Mesendoderm (in vitro differentiated cells): ENCODE results near the gene JPH2.
A peak's percentile ranks its signal among the peaks of the same experiment; 100 is the strongest.

ENCODE experiments used
- DNase-seq: peaks from one replicate; pipeline ENCODE4 v3.0.0; 2013
- H2AK5ac ChIP-seq: 2 replicates; pipeline ENCODE4 v1.6.1; 2013; ENCODE audit warnings: low read length, inconsistent platforms
- H2BK120ac ChIP-seq: 2 replicates; pipeline ENCODE4 v1.6.1; 2013; ENCODE audit warnings: low read depth, mild to moderate bottlenecking, low read length, moderate library complexity, mixed read lengths
- H2BK15ac ChIP-seq: replicated peaks from 2 replicates; pipeline ENCODE4 v1.6.1; 2013; ENCODE audit warnings: low read depth, mild to moderate bottlenecking, moderate library complexity
- H2BK5ac ChIP-seq: 2 replicates; pipeline ENCODE4 v1.6.1; 2013; ENCODE audit warnings: low read length, inconsistent platforms
- H3K18ac ChIP-seq: 2 replicates; pipeline ENCODE4 v1.6.1; 2013; ENCODE audit warnings: mild to moderate bottlenecking, low read length, mixed read lengths
- H3K23ac ChIP-seq: one replicate; pipeline ENCODE4 v1.6.1; 2013; ENCODE audit warnings: low read length
- H3K27ac ChIP-seq: 2 replicates; pipeline ENCODE4 v1.5.1; 2013; ENCODE audit warnings: low read depth, mild to moderate bottlenecking, inconsistent platforms, low read length, moderate library complexity
- H3K27me3 ChIP-seq: 2 replicates; pipeline ENCODE4 v1.6.1; 2013; ENCODE audit warnings: low read length, control low read depth, mild to moderate bottlenecking, inconsistent platforms; ENCODE audit not compliant: insufficient read depth, poor library complexity
- H3K36me3 ChIP-seq: 2 replicates; pipeline ENCODE4 v1.6.1; 2013; ENCODE audit warnings: low read length, inconsistent platforms; ENCODE audit not compliant: control insufficient read depth, insufficient read depth
- H3K4ac ChIP-seq: one replicate; pipeline ENCODE4 v1.6.1; 2013; ENCODE audit warnings: low read depth, mild to moderate bottlenecking, low read length, moderate library complexity
- H3K4me1 ChIP-seq: 2 replicates; pipeline ENCODE4 v1.6.1; 2013; ENCODE audit warnings: low read depth, low read length, inconsistent platforms; ENCODE audit not compliant: control insufficient read depth
- H3K4me2 ChIP-seq: 2 replicates; pipeline ENCODE4 v1.6.1; 2013; ENCODE audit warnings: low read length
- H3K4me3 ChIP-seq: 2 replicates; pipeline ENCODE4 v1.5.1; 2013; ENCODE audit warnings: mild to moderate bottlenecking, low read length
- H3K56ac ChIP-seq: one replicate; pipeline ENCODE4 v1.6.1; 2013; ENCODE audit warnings: low read length
- H3K79me1 ChIP-seq: 2 replicates; pipeline ENCODE4 v1.6.1; 2013; ENCODE audit warnings: low read length, inconsistent platforms
- H3K79me2 ChIP-seq: 2 replicates; pipeline ENCODE4 v1.6.1; 2013; ENCODE audit warnings: mild to moderate bottlenecking, low read length; ENCODE audit not compliant: control insufficient read depth, insufficient read depth
- H3K9ac ChIP-seq: 2 replicates; pipeline ENCODE4 v1.6.1; 2013; ENCODE audit warnings: low read length, inconsistent platforms
- H4K5ac ChIP-seq: one replicate; pipeline ENCODE4 v1.6.1; 2013; ENCODE audit warnings: low read length
- H4K8ac ChIP-seq: one replicate; pipeline ENCODE4 v1.6.1; 2013; ENCODE audit warnings: low read depth, mild to moderate bottlenecking, control low read depth, low read length, moderate library complexity
- WGBS: extraction: QIAGEN DNeasy Blood & Tissue Kit; methylation state at CpG from one replicate; pipeline ENCODE4 v1.1.7; 2013; ENCODE audit warnings: low lambda C conversion rate, missing lambda C conversion rate; ENCODE audit not compliant: insufficient coverage; ENCODE audit errors: extremely low coverage; 5-methylcytosine and 5-hydroxymethylcytosine counted together

Gene JPH2

DNA sequence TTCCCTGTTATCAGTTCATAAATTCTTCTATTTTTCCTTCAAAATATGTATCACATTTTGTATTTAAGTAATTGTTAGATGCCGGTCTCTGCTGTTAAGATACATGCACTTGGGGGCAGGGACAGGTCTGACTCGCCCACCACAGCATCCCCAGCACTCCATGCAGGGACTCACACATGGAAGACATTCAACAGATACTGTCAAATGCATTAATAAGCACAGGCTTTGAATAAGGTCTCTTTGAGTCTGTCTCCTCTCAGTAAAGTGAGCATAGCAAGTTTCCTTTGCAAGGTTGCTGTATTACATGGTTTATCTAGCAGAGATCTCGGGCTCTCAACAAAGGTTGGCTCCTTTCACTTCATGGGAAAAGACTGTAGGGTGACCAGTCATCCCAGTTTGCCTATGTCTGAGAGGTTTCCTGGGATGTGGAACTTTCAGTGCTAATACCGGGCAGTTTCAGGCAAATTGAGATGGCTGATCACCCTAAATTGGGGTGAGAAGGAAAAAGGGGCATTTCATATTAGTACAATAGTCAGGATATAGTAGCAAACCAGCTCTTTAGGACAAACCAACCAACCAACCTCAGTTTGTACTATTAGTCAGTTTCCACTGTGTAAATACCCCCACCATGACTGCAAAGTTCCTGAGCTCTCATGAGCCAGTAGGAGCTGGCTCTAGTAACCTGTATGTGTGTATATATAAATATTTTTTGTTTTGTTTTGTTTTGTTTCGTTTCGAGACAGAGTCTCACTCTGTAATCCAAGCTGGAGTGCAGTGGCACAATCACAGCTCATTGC, 15.0 kb downstream of the JPH2 start:
- H3K27me3 ChIP-seq = no peaks in the 10 kb centered on the region
- no peaks in the 10 kb centered on the region for H3K79me2 ChIP-seq
- no peak overlapping the region for H3K27ac ChIP-seq
- H2BK120ac ChIP-seq = no peak overlapping the region
- H3K9ac ChIP-seq = no peak overlapping the region
- no peak overlapping the region for H3K18ac ChIP-seq
- no peak overlapping the region for H4K5ac ChIP-seq
- H3K56ac ChIP-seq = no peak overlapping the region
- no peak overlapping the region for H3K4me3 ChIP-seq
- no peak overlapping the region for H2BK15ac ChIP-seq
- no peaks in the 10 kb centered on the region for H3K79me1 ChIP-seq
- no peak overlapping the region for H3K23ac ChIP-seq
- no CpG with 5 or more reads among the region's 6 CpGs for WGBS
- no peak for DNase-seq
- no peak overlapping the region for H2BK5ac ChIP-seq
- no peak overlapping the region for H3K4ac ChIP-seq
- H3K4me1 ChIP-seq = no peaks in the 10 kb centered on the region
- H3K36me3 ChIP-seq = no peaks in the 10 kb centered on the region
- H3K4me2 ChIP-seq = no peak overlapping the region
- no peak overlapping the region for H2AK5ac ChIP-seq
- no peak overlapping the region for H4K8ac ChIP-seq

DNA sequence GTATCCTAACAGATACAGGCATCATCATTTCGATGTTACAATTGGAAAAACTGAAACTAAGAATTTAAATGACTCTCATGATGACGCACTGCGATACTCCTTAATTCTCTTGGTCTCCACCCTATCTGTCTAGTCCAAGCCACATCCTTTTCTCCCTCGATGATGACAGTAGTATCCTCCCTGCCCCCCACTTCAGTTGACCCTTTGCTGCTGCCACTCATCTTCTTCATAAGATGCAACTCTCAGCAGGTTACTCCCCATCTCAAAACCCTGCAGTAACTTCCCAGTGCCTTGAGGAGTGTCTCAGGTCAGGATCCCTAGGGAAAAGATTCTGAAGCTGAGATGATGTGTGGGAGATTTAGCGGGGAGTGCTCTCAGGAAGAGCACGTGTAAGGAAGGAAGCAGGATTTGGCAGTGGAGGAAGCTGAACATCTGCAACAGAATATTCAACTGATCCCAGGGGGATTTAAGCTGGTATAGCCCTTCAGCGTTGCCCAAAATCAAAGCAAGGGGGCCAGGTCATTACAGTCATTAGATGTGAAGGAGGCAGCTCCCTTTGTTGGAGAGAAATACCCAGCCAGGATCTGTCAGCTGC, 16.1 kb downstream of the JPH2 start:
- no peak overlapping the region for H3K18ac ChIP-seq
- H2BK5ac ChIP-seq = no peak overlapping the region
- H3K4me1 ChIP-seq = no peaks in the 10 kb centered on the region
- H3K27ac ChIP-seq = no peak overlapping the region
- H3K23ac ChIP-seq = no peak overlapping the region
- H3K79me2 ChIP-seq = no peaks in the 10 kb centered on the region
- H3K36me3 ChIP-seq = no peaks in the 10 kb centered on the region
- H3K27me3 ChIP-seq = no peaks in the 10 kb centered on the region
- H4K8ac ChIP-seq = no peak overlapping the region
- no peak overlapping the region for H3K4me3 ChIP-seq
- H3K4me2 ChIP-seq = no peak overlapping the region
- WGBS = no CpG with 5 or more reads among the region's 7 CpGs
- H3K4ac ChIP-seq = no peak overlapping the region
- no peak overlapping the region for H2BK120ac ChIP-seq
- no peak overlapping the region for H4K5ac ChIP-seq
- no peak overlapping the region for H3K9ac ChIP-seq
- H2AK5ac ChIP-seq = no peak overlapping the region
- no peak overlapping the region for H3K56ac ChIP-seq
- DNase-seq = no peak
- H3K79me1 ChIP-seq = no peaks in the 10 kb centered on the region
- no peak overlapping the region for H2BK15ac ChIP-seq

DNA sequence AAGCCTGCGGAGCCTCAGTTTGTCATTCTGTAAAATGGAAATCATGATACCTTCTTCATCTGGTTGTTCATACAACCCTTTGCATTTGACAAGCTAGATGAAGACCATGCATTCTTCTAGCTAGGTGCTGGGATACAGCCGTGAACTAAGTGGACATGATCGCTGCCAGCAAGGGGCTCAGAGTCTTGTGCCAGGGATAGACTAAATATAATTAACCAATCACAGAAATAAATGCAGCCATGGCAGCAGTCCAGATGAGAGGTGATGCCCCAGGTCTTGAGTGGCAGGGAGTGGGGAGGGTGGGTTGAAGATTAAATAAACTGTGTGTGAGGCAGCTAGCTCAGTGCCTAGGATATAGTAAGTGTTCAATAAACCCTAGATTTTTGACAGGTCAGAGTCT, 19.3 kb downstream of the JPH2 start:
- no peak overlapping the region for H4K5ac ChIP-seq
- H3K79me2 ChIP-seq = no peaks in the 10 kb centered on the region
- no peaks in the 10 kb centered on the region for H3K27me3 ChIP-seq
- H3K18ac ChIP-seq = no peak overlapping the region
- H2BK120ac ChIP-seq = no peak overlapping the region
- H2AK5ac ChIP-seq = no peak overlapping the region
- no peak overlapping the region for H2BK15ac ChIP-seq
- no peak overlapping the region for H4K8ac ChIP-seq
- no peak overlapping the region for H3K56ac ChIP-seq
- no peaks in the 10 kb centered on the region for H3K4me1 ChIP-seq
- DNase-seq = no peak
- no peak overlapping the region for H3K23ac ChIP-seq
- no CpG with 5 or more reads among the region's 3 CpGs for WGBS
- H3K9ac ChIP-seq = no peak overlapping the region
- no peaks in the 10 kb centered on the region for H3K79me1 ChIP-seq
- no peaks in the 10 kb centered on the region for H3K36me3 ChIP-seq
- no peak overlapping the region for H3K4me3 ChIP-seq
- no peak overlapping the region for H3K27ac ChIP-seq
- no peak overlapping the region for H2BK5ac ChIP-seq
- no peak overlapping the region for H3K4ac ChIP-seq
- H3K4me2 ChIP-seq = no peak overlapping the region

DNA sequence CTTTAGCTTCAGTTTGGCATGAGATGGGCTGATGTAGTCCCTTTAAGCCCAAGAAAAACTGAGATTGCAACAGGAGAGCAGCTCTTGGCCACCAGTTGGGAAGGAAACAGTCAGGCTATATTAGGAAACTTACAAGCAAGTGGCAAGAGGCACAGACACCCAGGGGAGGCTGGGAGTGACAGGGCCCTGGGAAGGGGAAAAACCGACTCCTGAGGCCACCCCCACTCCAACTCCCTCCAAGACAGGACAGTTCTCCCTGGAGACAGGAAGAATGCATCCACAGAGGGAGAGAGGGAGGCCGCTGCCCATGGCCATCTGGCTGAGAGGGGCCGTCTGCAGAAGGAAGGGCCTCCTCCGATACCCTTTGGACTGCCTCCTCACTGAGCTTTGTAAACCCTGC, 20.5 kb downstream of the JPH2 start:
- Histone ChIP-seq H2BK5ac (no peak overlapping the region), H4K8ac (no peak overlapping the region), H3K23ac (peak overlapping the region; percentile 73), H3K4ac (no peak overlapping the region), H3K79me2 (no peaks in the 10 kb centered on the region), H3K36me3 (no peaks in the 10 kb centered on the region), H3K56ac (no peak overlapping the region), H2BK120ac (no peak overlapping the region), H3K18ac (peak overlapping the region; percentile 5), H3K4me3 (no peak overlapping the region), H3K27me3 (no peaks in the 10 kb centered on the region), H3K4me1 (no peaks in the 10 kb centered on the region), H3K4me2 (no peak overlapping the region), H2BK15ac (no peak overlapping the region), H3K27ac (peak overlapping the region; percentile 4), H4K5ac (no peak overlapping the region), H2AK5ac (no peak overlapping the region), H3K79me1 (no peaks in the 10 kb centered on the region), H3K9ac (no peak overlapping the region)
- peak; percentile 50 for DNase-seq
- WGBS = no CpG with 5 or more reads among the region's 4 CpGs

DNA sequence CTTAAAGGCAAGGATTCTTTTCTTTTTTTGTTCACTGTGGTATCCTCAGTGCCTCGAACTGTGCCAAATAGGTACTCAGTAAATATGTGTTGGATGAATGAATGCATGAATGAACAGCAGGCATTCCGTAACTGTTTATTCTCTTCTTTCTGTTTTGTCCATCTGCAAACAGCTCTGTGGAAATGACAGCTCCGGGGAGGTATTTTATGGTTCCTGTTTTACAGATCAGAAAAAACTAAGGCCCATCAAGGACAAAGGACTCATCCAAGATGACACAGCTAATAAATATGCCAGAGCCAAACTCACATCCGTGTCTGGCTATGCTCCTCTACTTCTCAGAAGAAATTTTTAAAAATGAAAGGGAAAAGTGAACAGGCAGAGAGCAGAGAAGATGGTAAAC, 21.0 kb downstream of the JPH2 start:
- Histone ChIP-seq H2BK15ac (no peak overlapping the region), H2BK120ac (no peak overlapping the region), H4K8ac (no peak overlapping the region), H3K27me3 (no peaks in the 10 kb centered on the region), H3K56ac (no peak overlapping the region), H3K36me3 (no peaks in the 10 kb centered on the region), H3K4me2 (no peak overlapping the region), H4K5ac (no peak overlapping the region), H3K18ac (no peak overlapping the region), H2BK5ac (no peak overlapping the region), H2AK5ac (no peak overlapping the region), H3K79me1 (no peaks in the 10 kb centered on the region), H3K9ac (no peak overlapping the region), H3K23ac (no peak overlapping the region), H3K4ac (no peak overlapping the region), H3K4me1 (no peaks in the 10 kb centered on the region), H3K4me3 (no peak overlapping the region), H3K27ac (no peak overlapping the region), H3K79me2 (no peaks in the 10 kb centered on the region)
- no CpG with 5 or more reads among the region's 4 CpGs for WGBS
- no peak for DNase-seq
